ENCODE measurements around the gene ZNF792. TPM values are rescaled to one million over a fixed set of nuclear protein-coding genes. Genes with fewer than 3 reads are reported as not detected.

Gene ZNF792
- total and polyA plus RNA-seq, 2 donors (not counting 1 experiment from before 2014, with no cell fraction given) = 3.8 to 11.2 TPM

GRCh38 chr19:34991542-34992333 is 27.7 kb upstream of the ZNF792 start:
- ATAC-seq (ENCODE audit: low read depth) = no peak
- no peak overlapping the region for H3K4me3 Mint-ChIP-seq
- CTCF ChIA-PET = no interaction called here

More at GRCh38 chr19:34991542-34992333, 27.7 kb upstream of the ZNF792 start:
- peaks cover 0 to 3% of the 10 kb centered on the region in 2 donors for H3K4me1 ChIP-seq (ENCODE audit: control insufficient read depth in 2 of 2, insufficient read depth in 2 of 2, low read length in 2 of 2)
- 100% methylated on average over 1 of the region's 8 CpGs for WGBS (ENCODE audit: insufficient coverage)
- POLR2A ChIA-PET = no interaction called here
- no peaks in the 10 kb centered on the region for H3K9me3 Mint-ChIP-seq (ENCODE audit: insufficient read depth)
- DNase-seq = no peak
- no peaks in the 10 kb centered on the region for H3K79me2 ChIP-seq (ENCODE audit: control insufficient read depth, insufficient read depth, low read length)
- no peak overlapping the region for H3K4me3 ChIP-seq (ENCODE audit: control extremely low read depth in 1 of 5, extremely low read depth in 1 of 5, insufficient read depth in 1 of 5, low read depth in 2 of 5, low read length in 4 of 5)
- H3K36me3 ChIP-seq (replicated peaks in 1 of 2; ENCODE audit: control extremely low read depth in 1 of 2, control insufficient read depth in 1 of 2, extremely low read depth in 1 of 2, insufficient read depth in 2 of 2, low read length in 1 of 2) = no peaks in the 10 kb centered on the region
- H3K4me2 ChIP-seq (replicated peaks; ENCODE audit: low read depth, low read length, poor library complexity, severe bottlenecking) = no peak overlapping the region
- H3K4me1 Mint-ChIP-seq = peaks cover 6% of the 10 kb centered on the region
- H3K27ac Mint-ChIP-seq = no peak overlapping the region
- peaks cover 4% of the 10 kb centered on the region for H3K27me3 Mint-ChIP-seq
- H2AFZ ChIP-seq (ENCODE audit: insufficient read depth, low read depth, low read length, poor library complexity, severe bottlenecking) = no peak overlapping the region
- intact Hi-C loops (cut with micrococcal nuclease) = no loop called here
- no peak overlapping the region for H3K27ac ChIP-seq (ENCODE audit: low read length in 2 of 2)
- H4K20me1 ChIP-seq (ENCODE audit: control insufficient read depth, insufficient read depth, low read length, poor library complexity, severe bottlenecking) = no peaks in the 10 kb centered on the region
- H3K9me3 ChIP-seq (ENCODE audit: control extremely low read depth in 1 of 3, control insufficient read depth in 2 of 3, insufficient read depth in 1 of 3, low read length in 2 of 3) = peaks cover 0 to 9% (median 0%) of the 10 kb centered on the region in 3 donors
- peaks cover 0 to 4% (median 0%) of the 10 kb centered on the region in 4 experiments for H3K27me3 ChIP-seq (replicated peaks in 1 of 4; ENCODE audit: control extremely low read depth in 1 of 4, control insufficient read depth in 3 of 4, insufficient read depth in 4 of 4, low read length in 3 of 4)
- TF ChIP-seq CTCF (IDR thresholded peaks at IDR 0.05) (no peak), EZH2 (IDR thresholded peaks at IDR 0.05; ENCODE audit: borderline replicate concordance, insufficient read depth, low read depth, low read length, poor library complexity, severe bottlenecking) (no peak)
- no peak overlapping the region for H3K9ac ChIP-seq (ENCODE audit: low read length)

Data from B cell (primary cell).